ENCODE results near the gene ADGRG3. TPM values are rescaled to one million over a fixed set of nuclear protein-coding genes. Genes with fewer than 3 reads are reported as not detected.

ADGRG3 gene
- total and polyA plus RNA-seq, 2 of the 13 experiments (the other 11 are each of a cell fraction or from before 2014, with no cell fraction given) = 2.7 to 11.8 TPM

GRCh38 chr16:57700781-57701551 is 32.9 kb downstream of the ADGRG3 start (continued):
- TF ChIP-seq, protein P1, sequence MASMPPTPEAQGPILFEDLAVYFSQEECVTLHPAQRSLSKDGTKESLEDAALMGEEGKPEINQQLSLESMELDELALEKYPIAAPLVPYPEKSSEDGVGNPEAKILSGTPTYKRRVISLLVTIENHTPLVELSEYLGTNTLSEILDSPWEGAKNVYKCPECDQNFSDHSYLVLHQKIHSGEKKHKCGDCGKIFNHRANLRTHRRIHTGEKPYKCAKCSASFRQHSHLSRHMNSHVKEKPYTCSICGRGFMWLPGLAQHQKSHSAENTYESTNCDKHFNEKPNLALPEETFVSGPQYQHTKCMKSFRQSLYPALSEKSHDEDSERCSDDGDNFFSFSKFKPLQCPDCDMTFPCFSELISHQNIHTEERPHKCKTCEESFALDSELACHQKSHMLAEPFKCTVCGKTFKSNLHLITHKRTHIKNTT (CRISPR knock-in tag; IDR thresholded peaks at IDR 0.05) = no peak
- TF ChIP-seq ZNF382 (CRISPR knock-in tag; IDR thresholded peaks at IDR 0.05; ENCODE audit: borderline replicate concordance) = no peak
- TF ChIP-seq ZNF850 (CRISPR knock-in tag; conservative IDR thresholded peaks at IDR 0.05) = no peak
- TF ChIP-seq YY1 (IDR thresholded peaks at IDR 0.05; ENCODE audit: insufficient read depth, insufficient replicate concordance, low read depth, low read length) = no peak
- no peak for TF ChIP-seq NFKBIZ (CRISPR knock-in tag; IDR thresholded peaks at IDR 0.05)
- TF ChIP-seq ZFX (CRISPR knock-in tag; IDR thresholded peaks at IDR 0.05; ENCODE audit: low read depth) = peak; percentile 64
- TF ChIP-seq U2AF2 (IDR thresholded peaks at IDR 0.05; ENCODE audit: low read depth, low read length) = no peak
- no peak for TF ChIP-seq ZNF782 (CRISPR knock-in tag; IDR thresholded peaks at IDR 0.05; ENCODE audit: borderline replicate concordance)
- TF ChIP-seq BORCS8-MEF2B (CRISPR knock-in tag; IDR thresholded peaks at IDR 0.05) = no peak
- TF ChIP-seq, protein P2, sequence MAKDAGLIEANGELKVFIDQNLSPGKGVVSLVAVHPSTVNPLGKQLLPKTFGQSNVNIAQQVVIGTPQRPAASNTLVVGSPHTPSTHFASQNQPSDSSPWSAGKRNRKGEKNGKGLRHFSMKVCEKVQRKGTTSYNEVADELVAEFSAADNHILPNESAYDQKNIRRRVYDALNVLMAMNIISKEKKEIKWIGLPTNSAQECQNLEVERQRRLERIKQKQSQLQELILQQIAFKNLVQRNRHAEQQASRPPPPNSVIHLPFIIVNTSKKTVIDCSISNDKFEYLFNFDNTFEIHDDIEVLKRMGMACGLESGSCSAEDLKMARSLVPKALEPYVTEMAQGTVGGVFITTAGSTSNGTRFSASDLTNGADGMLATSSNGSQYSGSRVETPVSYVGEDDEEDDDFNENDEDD (CRISPR knock-in tag; IDR thresholded peaks at IDR 0.05; ENCODE audit: borderline replicate concordance) = no peak
- TF ChIP-seq, protein P3, sequence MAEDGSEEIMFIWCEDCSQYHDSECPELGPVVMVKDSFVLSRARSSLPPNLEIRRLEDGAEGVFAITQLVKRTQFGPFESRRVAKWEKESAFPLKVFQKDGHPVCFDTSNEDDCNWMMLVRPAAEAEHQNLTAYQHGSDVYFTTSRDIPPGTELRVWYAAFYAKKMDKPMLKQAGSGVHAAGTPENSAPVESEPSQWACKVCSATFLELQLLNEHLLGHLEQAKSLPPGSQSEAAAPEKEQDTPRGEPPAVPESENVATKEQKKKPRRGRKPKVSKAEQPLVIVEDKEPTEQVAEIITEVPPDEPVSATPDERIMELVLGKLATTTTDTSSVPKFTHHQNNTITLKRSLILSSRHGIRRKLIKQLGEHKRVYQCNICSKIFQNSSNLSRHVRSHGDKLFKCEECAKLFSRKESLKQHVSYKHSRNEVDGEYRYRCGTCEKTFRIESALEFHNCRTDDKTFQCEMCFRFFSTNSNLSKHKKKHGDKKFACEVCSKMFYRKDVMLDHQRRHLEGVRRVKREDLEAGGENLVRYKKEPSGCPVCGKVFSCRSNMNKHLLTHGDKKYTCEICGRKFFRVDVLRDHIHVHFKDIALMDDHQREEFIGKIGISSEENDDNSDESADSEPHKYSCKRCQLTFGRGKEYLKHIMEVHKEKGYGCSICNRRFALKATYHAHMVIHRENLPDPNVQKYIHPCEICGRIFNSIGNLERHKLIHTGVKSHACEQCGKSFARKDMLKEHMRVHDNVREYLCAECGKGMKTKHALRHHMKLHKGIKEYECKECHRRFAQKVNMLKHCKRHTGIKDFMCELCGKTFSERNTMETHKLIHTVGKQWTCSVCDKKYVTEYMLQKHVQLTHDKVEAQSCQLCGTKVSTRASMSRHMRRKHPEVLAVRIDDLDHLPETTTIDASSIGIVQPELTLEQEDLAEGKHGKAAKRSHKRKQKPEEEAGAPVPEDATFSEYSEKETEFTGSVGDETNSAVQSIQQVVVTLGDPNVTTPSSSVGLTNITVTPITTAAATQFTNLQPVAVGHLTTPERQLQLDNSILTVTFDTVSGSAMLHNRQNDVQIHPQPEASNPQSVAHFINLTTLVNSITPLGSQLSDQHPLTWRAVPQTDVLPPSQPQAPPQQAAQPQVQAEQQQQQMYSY (CRISPR knock-in tag; IDR thresholded peaks at IDR 0.05) = no peak
- no peak; the same call in 1 of the 2 replicates for TF ChIP-seq FOXA3 (CRISPR knock-in tag; IDR thresholded peaks at IDR 0.05)
- no peak for TF ChIP-seq GZF1 (CRISPR knock-in tag; IDR thresholded peaks at IDR 0.05)
- no peak for TF ChIP-seq ZNF281 (CRISPR knock-in tag; IDR thresholded peaks at IDR 0.05; ENCODE audit: borderline replicate concordance)
- no peak for TF ChIP-seq ZBTB3 (CRISPR knock-in tag; IDR thresholded peaks at IDR 0.05; ENCODE audit: borderline replicate concordance, low read depth)
- TF ChIP-seq AKAP8 (CRISPR knock-in tag; IDR thresholded peaks at IDR 0.05) = peak; percentile 24; the same call in 1 of the 2 replicates
- TF ChIP-seq, protein P4, sequence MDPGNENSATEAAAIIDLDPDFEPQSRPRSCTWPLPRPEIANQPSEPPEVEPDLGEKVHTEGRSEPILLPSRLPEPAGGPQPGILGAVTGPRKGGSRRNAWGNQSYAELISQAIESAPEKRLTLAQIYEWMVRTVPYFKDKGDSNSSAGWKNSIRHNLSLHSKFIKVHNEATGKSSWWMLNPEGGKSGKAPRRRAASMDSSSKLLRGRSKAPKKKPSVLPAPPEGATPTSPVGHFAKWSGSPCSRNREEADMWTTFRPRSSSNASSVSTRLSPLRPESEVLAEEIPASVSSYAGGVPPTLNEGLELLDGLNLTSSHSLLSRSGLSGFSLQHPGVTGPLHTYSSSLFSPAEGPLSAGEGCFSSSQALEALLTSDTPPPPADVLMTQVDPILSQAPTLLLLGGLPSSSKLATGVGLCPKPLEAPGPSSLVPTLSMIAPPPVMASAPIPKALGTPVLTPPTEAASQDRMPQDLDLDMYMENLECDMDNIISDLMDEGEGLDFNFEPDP (CRISPR knock-in tag; conservative IDR thresholded peaks at IDR 0.05) = 0 out of 2 replicates have a peak, but pooled peaks have one; percentile 64
- TF ChIP-seq ZNF546 (CRISPR knock-in tag; conservative IDR thresholded peaks at IDR 0.05) = no peak

Data from HepG2 (cell line).